Activated T-helper 1 cell treated with anti-CD3 and anti-CD28 coated beads, Interleukin-12 subunit alpha, Interleukin-12 subunit beta, Interleukin-2, Interleukin-4 antibody, amounts not matched to agents 30 ng/mL and 10 ng/mL and 1 ng/mL, durations not matched to agents 14 hours and 24 hours and 36 hours (primary cell): ENCODE measurements around the gene KIT. TPM values are rescaled to one million over a fixed set of nuclear protein-coding genes. Genes with fewer than 3 reads are reported as not detected.

Experiments
- DNase-seq: peaks from one replicate; pipeline ENCODE4 v3.0.0; 2021; ENCODE audit warnings: low spot score
- H3K27ac Mint-ChIP-seq: one replicate; pipeline ENCODE4 v1.8.0; 2021; ENCODE audit warnings: mild to moderate bottlenecking, mixed read lengths
- H3K27me3 Mint-ChIP-seq: one replicate; pipeline ENCODE4 v1.8.0; 2022; ENCODE audit warnings: mild to moderate bottlenecking, moderate library complexity, mixed read lengths; ENCODE audit not compliant: insufficient read depth
- H3K36me3 Mint-ChIP-seq: one replicate; pipeline ENCODE4 v1.8.0; 2021; ENCODE audit warnings: low read depth, mixed read lengths
- H3K4me1 Mint-ChIP-seq: one replicate; pipeline ENCODE4 v1.8.0; 2021; ENCODE audit warnings: low read depth, mixed read lengths
- H3K4me3 Mint-ChIP-seq: one replicate; pipeline ENCODE4 v1.8.0; 2021; ENCODE audit warnings: mild to moderate bottlenecking, moderate library complexity, mixed read lengths
- H3K9me3 Mint-ChIP-seq: one replicate; pipeline ENCODE4 v1.8.0; 2021; ENCODE audit warnings: mixed read lengths
- intact Hi-C: fragments of 100-400 bp; cut with micrococcal nuclease; formaldehyde crosslinking; loops from one replicate; pipeline ENCODE4 v1.15.1; 2024
- total RNA-seq: library from RNA; stranded (reverse); gene quantifications from 2 replicates; pipeline ENCODE4 v1.2.3, GENCODE V29; 2022

The KIT gene
- total RNA-seq, 1 donor from 2014 or later, result 0.41 TPM

GRCh38 chr4:54744487-54744886 lies 86.7 kb downstream of the KIT start:
- peaks cover 4% of the 10 kb centered on the region for H3K9me3 Mint-ChIP-seq
- no peak for DNase-seq

GRCh38 chr4:54745031-54745770 lies 87.4 kb downstream of the KIT start:
- no peaks in the 10 kb centered on the region for H3K36me3 Mint-ChIP-seq
- H3K4me3 Mint-ChIP-seq, result no peak overlapping the region
- H3K27ac Mint-ChIP-seq, result no peak overlapping the region
- intact Hi-C loops, result no loop called here
- DNase-seq, result no peak
- peaks cover 4% of the 10 kb centered on the region for H3K9me3 Mint-ChIP-seq
- no peaks in the 10 kb centered on the region for H3K27me3 Mint-ChIP-seq
- H3K4me1 Mint-ChIP-seq, result peaks cover 11% of the 10 kb centered on the region

More at GRCh38 chr4:54744487-54744886, 86.7 kb downstream of the KIT start:
- intact Hi-C loops, result no loop called here
- no peaks in the 10 kb centered on the region for H3K27me3 Mint-ChIP-seq
- H3K27ac Mint-ChIP-seq, result no peak overlapping the region
- peaks cover 11% of the 10 kb centered on the region for H3K4me1 Mint-ChIP-seq
- no peaks in the 10 kb centered on the region for H3K36me3 Mint-ChIP-seq
- no peak overlapping the region for H3K4me3 Mint-ChIP-seq

GRCh38 chr4:54746218-54746617 lies 88.5 kb downstream of the KIT start:
- Mint-ChIP-seq H3K27me3 (no peaks in the 10 kb centered on the region), H3K27ac (no peak overlapping the region), H3K36me3 (no peaks in the 10 kb centered on the region), H3K4me1 (peaks cover 11% of the 10 kb centered on the region), H3K9me3 (peaks cover 4% of the 10 kb centered on the region), H3K4me3 (no peak overlapping the region)
- DNase-seq, result no peak
- intact Hi-C loops, result no loop called here

- H3K27ac Mint-ChIP-seq, result no peak overlapping the region
- H3K9me3 Mint-ChIP-seq, result no peaks in the 10 kb centered on the region
- H3K27me3 Mint-ChIP-seq, result no peaks in the 10 kb centered on the region
- intact Hi-C loops, result no loop called here
- H3K4me3 Mint-ChIP-seq, result no peak overlapping the region
- DNase-seq, result no peak
- peaks cover 11% of the 10 kb centered on the region for H3K4me1 Mint-ChIP-seq
- no peaks in the 10 kb centered on the region for H3K36me3 Mint-ChIP-seq
Measured at GRCh38 chr4:54750341-54750740, 92.6 kb downstream of the KIT start.

GRCh38 chr4:54754394-54754793 lies 96.6 kb downstream of the KIT start:
- no peaks in the 10 kb centered on the region for H3K36me3 Mint-ChIP-seq
- no peaks in the 10 kb centered on the region for H3K27me3 Mint-ChIP-seq
- intact Hi-C loops, result no loop called here
- H3K9me3 Mint-ChIP-seq, result peaks cover 4% of the 10 kb centered on the region
- H3K27ac Mint-ChIP-seq, result no peak overlapping the region
- no peak for DNase-seq
- no peak overlapping the region for H3K4me3 Mint-ChIP-seq
- H3K4me1 Mint-ChIP-seq, result no peaks in the 10 kb centered on the region

- intact Hi-C loops, result no loop called here
- no peak overlapping the region for H3K27ac Mint-ChIP-seq
- H3K9me3 Mint-ChIP-seq, result peaks cover 10% of the 10 kb centered on the region
- DNase-seq, result no peak
- H3K4me3 Mint-ChIP-seq, result no peak overlapping the region
- peaks cover 2% of the 10 kb centered on the region for H3K27me3 Mint-ChIP-seq
- no peaks in the 10 kb centered on the region for H3K4me1 Mint-ChIP-seq
- H3K36me3 Mint-ChIP-seq, result no peaks in the 10 kb centered on the region
Measured at GRCh38 chr4:54764476-54764875, 106.7 kb downstream of the KIT start.

- no peak overlapping the region for H3K27ac Mint-ChIP-seq
- H3K4me1 Mint-ChIP-seq, result no peaks in the 10 kb centered on the region
- DNase-seq, result no peak
- no peaks in the 10 kb centered on the region for H3K9me3 Mint-ChIP-seq
- peaks cover 2% of the 10 kb centered on the region for H3K27me3 Mint-ChIP-seq
- intact Hi-C loops, result no loop called here
- H3K4me3 Mint-ChIP-seq, result no peak overlapping the region
- no peaks in the 10 kb centered on the region for H3K36me3 Mint-ChIP-seq
Measured at GRCh38 chr4:54767376-54767775, 109.6 kb downstream of the KIT start.

GRCh38 chr4:54773022-54773421 lies 115.3 kb downstream of the KIT start:
- no peak for DNase-seq
- Mint-ChIP-seq H3K4me3 (no peak overlapping the region), H3K36me3 (no peaks in the 10 kb centered on the region), H3K27me3 (peaks cover 2% of the 10 kb centered on the region), H3K9me3 (no peaks in the 10 kb centered on the region), H3K4me1 (no peaks in the 10 kb centered on the region), H3K27ac (no peak overlapping the region)
- intact Hi-C loops, result no loop called here

- Mint-ChIP-seq H3K9me3 (no peaks in the 10 kb centered on the region), H3K27me3 (no peaks in the 10 kb centered on the region), H3K4me3 (no peak overlapping the region), H3K36me3 (no peaks in the 10 kb centered on the region), H3K4me1 (no peaks in the 10 kb centered on the region), H3K27ac (no peak overlapping the region)
- intact Hi-C loops, result no loop called here
- no peak for DNase-seq
Measured at GRCh38 chr4:54779036-54779435, 121.3 kb downstream of the KIT start.

- intact Hi-C loops, result no loop called here
- no peak for DNase-seq
- no peak overlapping the region for H3K4me3 Mint-ChIP-seq
- H3K27ac Mint-ChIP-seq, result no peak overlapping the region
- no peaks in the 10 kb centered on the region for H3K27me3 Mint-ChIP-seq
- no peaks in the 10 kb centered on the region for H3K36me3 Mint-ChIP-seq
- no peaks in the 10 kb centered on the region for H3K9me3 Mint-ChIP-seq
- no peaks in the 10 kb centered on the region for H3K4me1 Mint-ChIP-seq
Measured at GRCh38 chr4:54779476-54780148, 121.9 kb downstream of the KIT start.

GRCh38 chr4:54780149-54780495 lies 122.4 kb downstream of the KIT start:
- no peaks in the 10 kb centered on the region for H3K9me3 Mint-ChIP-seq
- no peaks in the 10 kb centered on the region for H3K36me3 Mint-ChIP-seq
- no peaks in the 10 kb centered on the region for H3K27me3 Mint-ChIP-seq
- intact Hi-C loops, result no loop called here
- no peak overlapping the region for H3K4me3 Mint-ChIP-seq
- H3K4me1 Mint-ChIP-seq, result no peaks in the 10 kb centered on the region
- H3K27ac Mint-ChIP-seq, result no peak overlapping the region
- no peak for DNase-seq

- no peak overlapping the region for H3K4me3 Mint-ChIP-seq
- no peak for DNase-seq
- no peaks in the 10 kb centered on the region for H3K36me3 Mint-ChIP-seq
- no peaks in the 10 kb centered on the region for H3K27me3 Mint-ChIP-seq
- intact Hi-C loops, result no loop called here
- H3K27ac Mint-ChIP-seq, result no peak overlapping the region
- H3K9me3 Mint-ChIP-seq, result no peaks in the 10 kb centered on the region
- no peaks in the 10 kb centered on the region for H3K4me1 Mint-ChIP-seq
Measured at GRCh38 chr4:54781756-54782155, 124.0 kb downstream of the KIT start.

GRCh38 chr4:54783402-54784110 lies 125.8 kb downstream of the KIT start:
- Mint-ChIP-seq H3K36me3 (no peaks in the 10 kb centered on the region), H3K4me3 (no peak overlapping the region), H3K27me3 (no peaks in the 10 kb centered on the region), H3K4me1 (no peaks in the 10 kb centered on the region), H3K9me3 (no peaks in the 10 kb centered on the region), H3K27ac (no peak overlapping the region)
- DNase-seq, result no peak
- intact Hi-C loops, result no loop called here
